Upper lobe of left lung (tissue), 6 donors: Measurements from ENCODE around the gene HIBCH. TPM values are rescaled to one million over a fixed set of nuclear protein-coding genes. Genes with fewer than 3 reads are reported as not detected.
A peak's percentile ranks its signal among the peaks of the same experiment; 100 is the strongest.
"Not testable (repeated sequence)": the region's sequence is repeated elsewhere in the genome, so short reads cannot be mapped to it uniquely, and the experiment has no call there.

ENCODE experiments used
- ATAC-seq, 2 donors: fragments of 200-7000 bp; cut with Tn5 transposase; one replicate each; pipeline ENCODE4 v1.9.1; 2022; ENCODE audit warnings: mild to moderate bottlenecking in 2 of 2, moderate library complexity in 2 of 2; ENCODE audit not compliant: low FRiP score in 2 of 2
- DNase-seq, 2 donors: peaks; one replicate each; pipeline ENCODE4 v3.0.0-alpha.2; 2019 to 2020
- H3K27ac ChIP-seq, 4 donors: fragments of 200-600 bp; sonication (generic); one replicate each; pipeline ENCODE4 v1.5.1; 2016 to 2019
- H3K27me3 ChIP-seq, 4 donors: fragments of 200-600 bp; sonication (generic); one replicate each; pipeline ENCODE4 v1.5.1; 2017 to 2019
- H3K36me3 ChIP-seq, 4 donors: fragments of 200-600 bp; sonication (generic); one replicate each; pipeline ENCODE4 v1.5.1; 2016 to 2019
- H3K4me1 ChIP-seq, 4 donors: fragments of 200-600 bp; sonication (generic); one replicate each; pipeline ENCODE4 v1.5.1; 2018 to 2019
- H3K4me3 ChIP-seq, 4 donors: fragments of 200-600 bp; sonication (generic); one replicate each; pipeline ENCODE4 v1.5.1; 2017 to 2019; ENCODE audit warnings: mild to moderate bottlenecking in 2 of 4, moderate library complexity in 1 of 4
- H3K9me3 ChIP-seq, 4 donors: fragments of 200-600 bp; sonication (generic); one replicate each; pipeline ENCODE4 v1.5.1; 2018 to 2019
- CTCF ChIP-seq, 6 experiments: fragments of 450-650 bp in 4 of 6; fragments of 200-600 bp in 2 of 6; sonication (generic) in 2 of 6; IDR thresholded peaks; one replicate each; pipeline ENCODE4 v1.5.1; 2016 to 2019; ENCODE audit warnings: antibody characterized with exemption in 6 of 6
- EP300 ChIP-seq, 4 donors: sonication (generic); formaldehyde crosslinking; IDR thresholded peaks; one replicate each; pipeline ENCODE4 v1.5.1; 2017; ENCODE audit warnings: antibody characterized with exemption in 4 of 4, control low read depth in 2 of 4
- POLR2A ChIP-seq, 4 donors: fragments of 450-650 bp; IDR thresholded peaks; one replicate each; pipeline ENCODE4 v1.5.1; 2016 to 2017; ENCODE audit warnings: antibody characterized with exemption in 4 of 4, mild to moderate bottlenecking in 2 of 4
- POLR2AphosphoS5 ChIP-seq, 2 donors: sonication (generic); formaldehyde crosslinking; IDR thresholded peaks; one replicate each; pipeline ENCODE4 v1.5.1; 2017; ENCODE audit warnings: antibody characterized with exemption in 2 of 2
- WGBS, 2 donors: methylation state at CpG; one replicate each; pipeline ENCODE4 v1.1.5; 2017 to 2018; 5-methylcytosine and 5-hydroxymethylcytosine counted together
- total RNA-seq, 6 donors: library from RNA; depleted of rRNA in 4 of 6; stranded (reverse); fragments of >200 nt in 4 of 6; gene quantifications; one replicate each; pipeline versions ENCODE4 v1.1.0 to v1.2.1, GENCODE V29; 2016 to 2021
- donor health status: DM: no; HTN: no; CAD: no; lungs with moderate emphysema.
- donor health status: DM: no; HTN: yes; CAD: no; lungs with severe emphysema.

Gene HIBCH
- total RNA-seq, 6 donors from 2014 or later: 10.1 to 24.2 (median 14.7) TPM

- Histone ChIP-seq H3K4me1 (peaks cover 4 to 22% (median 8%) of the 10 kb centered on the region in 4 donors), H3K27ac (no peak overlapping the region), H3K9me3 (no peaks in the 10 kb centered on the region), H3K36me3 (no peaks in the 10 kb centered on the region), H3K27me3 (no peaks in the 10 kb centered on the region), H3K4me3 (no peak overlapping the region)
- TF ChIP-seq POLR2A (IDR thresholded peaks at IDR 0.05) (no peak), EP300 (IDR thresholded peaks at IDR 0.05) (no peak), CTCF (IDR thresholded peaks at IDR 0.05) (no peak), POLR2AphosphoS5 (IDR thresholded peaks at IDR 0.05) (no peak)
- DNase-seq: no peak
- no peak for ATAC-seq
- WGBS, 2 donors: 53 to 61% methylated on average over 1 of the region's 1 CpG
Observed at GRCh38 chr2:190339394-190339793, 19.8 kb upstream of the HIBCH start.

GRCh38 chr2:190338453-190338852 is 18.8 kb upstream of the HIBCH start:
- Histone ChIP-seq H3K9me3 (no peaks in the 10 kb centered on the region), H3K4me3 (no peak overlapping the region), H3K27me3 (no peaks in the 10 kb centered on the region), H3K4me1 (peaks cover 4 to 15% (median 7%) of the 10 kb centered on the region in 4 donors), H3K27ac (peak overlapping the region in 1 of 4 donors; percentile 17), H3K36me3 (no peaks in the 10 kb centered on the region)
- TF ChIP-seq EP300 (IDR thresholded peaks at IDR 0.05) (no peak), POLR2A (IDR thresholded peaks at IDR 0.05) (no peak), POLR2AphosphoS5 (IDR thresholded peaks at IDR 0.05) (no peak), CTCF (IDR thresholded peaks at IDR 0.05) (no peak)
- ATAC-seq: no peak
- DNase-seq: no peak
- WGBS, 2 donors: 85 to 86% methylated on average over 1 of the region's 1 CpG

- Histone ChIP-seq H3K27me3 (no peaks in the 10 kb centered on the region), H3K36me3 (no peaks in the 10 kb centered on the region), H3K27ac (no peak overlapping the region), H3K9me3 (no peaks in the 10 kb centered on the region), H3K4me3 (no peak overlapping the region), H3K4me1 (peaks cover 0 to 4% (median 2%) of the 10 kb centered on the region in 4 donors)
- DNase-seq (no peak), ATAC-seq (no peak)
- WGBS, 2 donors: 86 to 93% methylated on average over 2 of the region's 2 CpGs
- TF ChIP-seq CTCF (IDR thresholded peaks at IDR 0.05): no peak
- no peak for TF ChIP-seq EP300 (IDR thresholded peaks at IDR 0.05)
- no peak for TF ChIP-seq POLR2AphosphoS5 (IDR thresholded peaks at IDR 0.05)
- TF ChIP-seq POLR2A (IDR thresholded peaks at IDR 0.05): no peak
Observed at GRCh38 chr2:190336420-190336819, 16.8 kb upstream of the HIBCH start.

- not testable (repeated sequence) for H3K27me3 ChIP-seq, ATAC-seq, DNase-seq, H3K36me3 ChIP-seq, H3K9me3 ChIP-seq, H3K4me3 ChIP-seq, H3K4me1 ChIP-seq
- WGBS, 2 donors: 96 to 100% methylated on average over 4 of the region's 4 CpGs
- peak overlapping the region in 2 of 4 donors; percentile 60 to 78 for H3K27ac ChIP-seq
Observed at GRCh38 chr2:190335584-190335983, 16.0 kb upstream of the HIBCH start.

DNA sequence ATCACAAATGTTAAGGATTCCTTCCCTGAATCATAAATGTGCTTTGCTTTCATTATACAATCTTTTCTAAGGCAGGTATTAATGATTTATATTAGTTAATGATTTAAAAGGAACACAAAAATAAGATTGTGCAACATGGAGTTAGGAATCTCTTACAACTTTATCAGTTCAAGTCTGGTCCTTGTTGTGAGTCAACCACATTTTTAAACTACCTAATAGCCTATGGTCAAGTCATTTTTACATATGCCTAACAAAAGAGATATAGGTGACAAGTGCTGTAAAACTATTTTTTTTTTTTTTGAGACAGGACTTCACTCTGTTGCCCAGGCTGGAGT is 15.6 kb upstream of the HIBCH start:
- Histone ChIP-seq H3K27ac (peak overlapping the region in 3 of 4 donors; percentile 43 to 78 (median 60)), H3K4me3 (peak overlapping the region in 2 of 4 donors; percentile 18 to 20)
- TF ChIP-seq CTCF (IDR thresholded peaks at IDR 0.05): no peak

More for the DNA sequence above, 15.6 kb upstream of the HIBCH start:
- Histone ChIP-seq H3K4me1 (peaks cover 0 to 4% (median 2%) of the 10 kb centered on the region in 4 donors), H3K9me3 (no peaks in the 10 kb centered on the region), H3K36me3 (no peaks in the 10 kb centered on the region), H3K27me3 (no peaks in the 10 kb centered on the region)
- DNase-seq (no peak), ATAC-seq (no peak)
